ENCODE data around the gene PPFIBP1. TPM values are rescaled to one million over a fixed set of nuclear protein-coding genes. Genes with fewer than 3 reads are reported as not detected.

PPFIBP1 gene
- total and polyA plus RNA-seq, 9 of the 15 experiments (the other 6 are each of a cell fraction or from before 2014, with no cell fraction given), result 0.46 to 3.5 (median 1.8) TPM

DNA sequence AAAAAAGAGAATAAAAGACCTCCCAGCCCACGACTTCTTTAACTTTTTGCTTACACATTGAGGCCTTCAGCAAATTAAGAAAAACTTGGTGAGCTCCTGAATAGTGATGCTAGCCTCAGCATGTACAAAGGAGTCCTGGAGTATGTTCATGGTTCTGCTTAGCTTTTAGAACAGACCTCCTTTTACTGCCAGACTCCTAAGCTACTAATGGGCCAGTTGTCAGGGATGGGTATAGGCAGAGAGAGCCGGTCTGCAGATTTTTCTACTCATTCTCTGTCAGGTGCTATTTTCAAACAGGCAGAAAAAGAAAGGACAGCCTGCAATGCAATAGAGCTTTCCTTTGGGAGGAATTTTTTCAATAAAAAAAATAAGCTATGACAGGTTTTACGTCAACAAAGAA lies 90.4 kb downstream of the PPFIBP1 start:
- Histone ChIP-seq H3K27ac (ENCODE audit: extremely low read depth, low read depth, low read length) (no peak overlapping the region), H3K36me3 (ENCODE audit: control insufficient read depth, insufficient read depth, low read length) (no peaks in the 10 kb centered on the region), H3K9ac (ENCODE audit: insufficient read depth in 1 of 2, low read depth in 2 of 2, low read length in 2 of 2) (no peak overlapping the region), H3K9me1 (ENCODE audit: control insufficient read depth, insufficient read depth, low read length) (no peaks in the 10 kb centered on the region), H3K4me3 (no peak overlapping the region), H3K79me2 (ENCODE audit: control insufficient read depth, insufficient read depth, low read length) (no peaks in the 10 kb centered on the region), H4K20me1 (replicated peaks; ENCODE audit: control insufficient read depth, insufficient read depth, low read length) (no peaks in the 10 kb centered on the region), H3K9me3 (replicated peaks; ENCODE audit: control insufficient read depth, insufficient read depth, low read depth, low read length) (no peaks in the 10 kb centered on the region), H3K4me1 (replicated peaks in 1 of 2; ENCODE audit: control insufficient read depth in 2 of 2, insufficient read depth in 2 of 2, low read length in 2 of 2) (no peaks in the 10 kb centered on the region), H3K27me3 (ENCODE audit: control insufficient read depth in 2 of 2, insufficient read depth in 2 of 2, low read length in 2 of 2) (peaks cover 0 to 2% of the 10 kb centered on the region in 2 experiments; a peak in 3 of 5 replicates), H3K4me2 (ENCODE audit: insufficient read depth, low read length) (no peak overlapping the region), H2AFZ (ENCODE audit: low read depth, low read length) (no peak overlapping the region)
- ATAC-seq (no peak), DNase-seq (ENCODE audit: extremely low read depth in 1 of 4, low spot score in 3 of 4) (no peak), FAIRE-seq (no peak)
- intact Hi-C loops (cut with micrococcal nuclease) (no loop called here), in situ Hi-C loops (cut with MboI) (no loop called here)
- WGBS (ENCODE audit: insufficient coverage, low coverage, missing lambda C conversion rate), result 0% methylated on average over 3 of the region's 3 CpGs
- TF ChIP-seq MTA1 (IDR thresholded peaks at IDR 0.05; ENCODE audit: borderline replicate concordance) (no peak), SUPT5H (IDR thresholded peaks at IDR 0.05) (no peak), POLR2AphosphoS5 (IDR thresholded peaks at IDR 0.05; ENCODE audit: control insufficient read depth, insufficient read depth, low read depth, low read length) (no peak), SP2 (IDR thresholded peaks at IDR 0.05; ENCODE audit: extremely low read depth, low read depth, low read length, poor library complexity, severe bottlenecking) (no peak), XRCC3 (IDR thresholded peaks at IDR 0.05) (no peak)
- TF ChIP-seq, protein P1, sequence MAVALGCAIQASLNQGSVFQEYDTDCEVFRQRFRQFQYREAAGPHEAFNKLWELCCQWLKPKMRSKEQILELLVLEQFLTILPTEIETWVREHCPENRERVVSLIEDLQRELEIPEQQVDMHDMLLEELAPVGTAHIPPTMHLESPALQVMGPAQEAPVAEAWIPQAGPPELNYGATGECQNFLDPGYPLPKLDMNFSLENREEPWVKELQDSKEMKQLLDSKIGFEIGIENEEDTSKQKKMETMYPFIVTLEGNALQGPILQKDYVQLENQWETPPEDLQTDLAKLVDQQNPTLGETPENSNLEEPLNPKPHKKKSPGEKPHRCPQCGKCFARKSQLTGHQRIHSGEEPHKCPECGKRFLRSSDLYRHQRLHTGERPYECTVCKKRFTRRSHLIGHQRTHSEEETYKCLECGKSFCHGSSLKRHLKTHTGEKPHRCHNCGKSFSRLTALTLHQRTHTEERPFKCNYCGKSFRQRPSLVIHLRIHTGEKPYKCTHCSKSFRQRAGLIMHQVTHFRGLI (CRISPR knock-in tag; IDR thresholded peaks at IDR 0.05), result no peak
- CTCF ChIA-PET (ENCODE audit: low intra/inter-chr PET ratio), result no interaction called here
- POLR2A ChIA-PET, result no interaction called here
- BruUV-seq (replicated peaks), result no TSS peak

All from K562 (cell line).